HCT116 (cell line): ENCODE data around the gene CXCR5. TPM values are rescaled to one million over a fixed set of nuclear protein-coding genes. Genes with fewer than 3 reads are reported as not detected.

Source experiments
- ATAC-seq: fragments of 200-7000 bp; cut with Tn5 transposase; 2 replicates; pipeline ENCODE4 v1.9.1; 2020; ENCODE audit warnings: mild to moderate bottlenecking, moderate library complexity
- BruUV-seq: library from RNA; stranded (reverse); fragments of 400-500 nt; replicated peaks from 2 replicates; lab custom pipeline; 2021; lab: Mats Ljungman, UMichigan
- CTCF ChIA-PET: fragments of 300-600 bp; sonication (Branson Sonifier 250); formaldehyde crosslinking; loops from one replicate; lab custom pipeline; 2021; ENCODE audit warnings: antibody characterized with exemption; lab: Charles Lee
- POLR2A ChIA-PET: fragments of 300-600, 350-600 bp; sonication (Branson Sonifier 250); formaldehyde crosslinking; loops from one replicate; lab custom pipeline; 2021; ENCODE audit warnings: antibody characterized with exemption; lab: Charles Lee
- RAD21 ChIA-PET, 2 experiments: fragments of 300-600 bp; sonication (Branson Sonifier 250); formaldehyde crosslinking; loops; one replicate each; lab custom pipeline; 2023; ENCODE audit warnings: low total read pairs in 2 of 2; ENCODE audit not compliant: uncharacterized antibody in 2 of 2, unreplicated experiment in 2 of 2, low non-redundant PET in 1 of 2; lab: Charles Lee
- DNase-seq: peaks from one replicate; pipeline ENCODE4 v3.0.0-alpha.2; 2010; ENCODE audit warnings: low read depth, low spot score
- H2AFZ ChIP-seq: fragments of 200-600 bp; shearing (Covaris generic), sonication (generic); 2 replicates; pipeline ENCODE4 v1.6.1; 2017; ENCODE audit warnings: low read depth, mixed run types, mixed read lengths, antibody characterized with exemption, low read length; ENCODE audit not compliant: poor library complexity, severe bottlenecking
- H3K27ac ChIP-seq: 2 replicates; pipeline ENCODE4 v1.5.1; 2012; ENCODE audit warnings: low read depth, low read length
- H3K27me3 ChIP-seq: fragments of 200-600 bp; sonication (generic); 2 replicates; pipeline ENCODE4 v1.6.1; 2016; ENCODE audit warnings: mixed run types, low read length, mixed read lengths; ENCODE audit not compliant: insufficient read depth
- H3K36me3 ChIP-seq, 2 experiments: fragments of 200-500 bp in 1 of 2; fragments of 200-600 bp in 1 of 2; sonication (Bioruptor generic) in 1 of 2; sonication (generic) in 1 of 2; 2 replicates each; pipeline versions ENCODE4 v1.5.1 to v1.6.1; 2014 to 2016; ENCODE audit warnings: low read length in 2 of 2, inconsistent platforms in 1 of 2, mixed read lengths in 1 of 2, mixed run types in 1 of 2; ENCODE audit not compliant: insufficient read depth in 2 of 2, control insufficient read depth in 1 of 2
- H3K4me1 ChIP-seq, 2 experiments: fragments of 200-600 bp in 1 of 2; sonication (generic) in 1 of 2; 2 replicates each; pipeline versions ENCODE4 v1.5.1 to v1.6.1; 2012 to 2017; ENCODE audit warnings: low read length in 2 of 2, inconsistent platforms in 1 of 2, mild to moderate bottlenecking in 1 of 2, mixed read lengths in 1 of 2, mixed run types in 1 of 2, moderate library complexity in 1 of 2; ENCODE audit not compliant: insufficient read depth in 2 of 2, control insufficient read depth in 1 of 2
- H3K4me2 ChIP-seq: fragments of 200-600 bp; sonication (generic); 2 replicates; pipeline ENCODE4 v1.6.1; 2017; ENCODE audit warnings: mixed run types, low read length, mixed read lengths
- H3K4me3 ChIP-seq, 2 experiments: fragments of 200-600 bp in 1 of 2; sonication (generic) in 1 of 2; replicated peaks in 1 of 2; 2 replicates each; pipeline ENCODE4 v1.5.1; 2011 to 2016; ENCODE audit warnings: low read length in 2 of 2, control low read depth in 1 of 2, low read depth in 1 of 2, mild to moderate bottlenecking in 1 of 2, mixed read lengths in 1 of 2, mixed run types in 1 of 2
- H3K79me2 ChIP-seq: fragments of 200-600 bp; sonication (generic); 2 replicates; pipeline ENCODE4 v1.6.1; 2017; ENCODE audit warnings: mild to moderate bottlenecking, mixed run types, low read length, moderate library complexity, mixed read lengths; ENCODE audit not compliant: insufficient read depth
- H3K9ac ChIP-seq: fragments of 200-600 bp; sonication (generic); 2 replicates; pipeline ENCODE4 v1.6.1; 2016; ENCODE audit warnings: low read length, mixed read lengths
- H3K9me2 ChIP-seq: fragments of 200-600 bp; sonication (generic), shearing (Covaris generic); 2 replicates; pipeline ENCODE4 v1.6.1; 2017; ENCODE audit warnings: mixed run types, mild to moderate bottlenecking, moderate library complexity; ENCODE audit not compliant: insufficient read depth
- H3K9me3 ChIP-seq, 2 experiments: fragments of 200-500 bp in 1 of 2; fragments of 200-600 bp in 1 of 2; sonication (Bioruptor generic) in 1 of 2; sonication (generic) in 1 of 2; 2 replicates each; pipeline ENCODE4 v1.6.1; 2014 to 2017; ENCODE audit warnings: low read length in 2 of 2, mixed read lengths in 2 of 2, inconsistent platforms in 1 of 2, low read depth in 1 of 2, mild to moderate bottlenecking in 1 of 2, mixed run types in 1 of 2, moderate library complexity in 1 of 2; ENCODE audit not compliant: control insufficient read depth in 1 of 2, insufficient read depth in 1 of 2
- H4K20me1 ChIP-seq: fragments of 200-600 bp; sonication (generic), shearing (Covaris generic); 2 replicates; pipeline ENCODE4 v1.6.1; 2017; ENCODE audit warnings: mixed run types, mild to moderate bottlenecking, moderate library complexity; ENCODE audit not compliant: insufficient read depth
- CBX3 ChIP-seq: IDR thresholded peaks from 2 replicates; pipeline ENCODE4 v1.6.1; 2012; ENCODE audit warnings: low read depth
- FOSL1 ChIP-seq: IDR thresholded peaks from 2 replicates; pipeline ENCODE4 v1.6.1; 2012; ENCODE audit warnings: low read depth
- POLR2AphosphoS5 ChIP-seq: IDR thresholded peaks from 2 replicates; pipeline ENCODE4 v1.6.1; 2011; ENCODE audit warnings: mild to moderate bottlenecking, low read depth, low read length, moderate library complexity
- SP1 ChIP-seq: IDR thresholded peaks from 2 replicates; pipeline ENCODE4 v1.6.1; 2012; ENCODE audit warnings: low read depth
- TCF7L2 ChIP-seq: IDR thresholded peaks from 2 replicates; pipeline ENCODE4 v1.7.0; 2011; ENCODE audit warnings: borderline replicate concordance, inconsistent platforms; ENCODE audit not compliant: insufficient read depth, insufficient read length; ENCODE audit errors: extremely low read depth
- ZFX ChIP-seq: fragments of 450-650 bp; IDR thresholded peaks from 2 replicates; pipeline ENCODE4 v1.6.1; 2017
- intact Hi-C: fragments of 100-400 bp; cut with micrococcal nuclease; formaldehyde crosslinking; loops from 2 replicates; pipeline ENCODE4 v1.10.0; 2022
- total RNA-seq: library from RNA; stranded (reverse); gene quantifications from one replicate; pipeline ENCODE4 v1.2.1, GENCODE V29; 2021; ENCODE audit not compliant: unreplicated experiment
- TF ChIP-seq, protein P1 (sequence below): IDR thresholded peaks from 2 replicates; pipeline ENCODE4 v1.6.1; 2012
- TF ChIP-seq, protein P2 (sequence below), 3 experiments: fragments of 200-600 bp in 1 of 3; sonication (generic) in 1 of 3; IDR thresholded peaks in 2 of 3; conservative IDR thresholded peaks in 1 of 3; 2 replicates each; pipeline ENCODE4 v1.5.1; 2012 to 2017; ENCODE audit warnings: low read depth in 2 of 3, low read length in 2 of 3, antibody characterized with exemption in 1 of 3, borderline replicate concordance in 1 of 3, control low read depth in 1 of 3, mild to moderate bottlenecking in 1 of 3, mixed read lengths in 1 of 3, mixed run types in 1 of 3, moderate library complexity in 1 of 3; ENCODE audit not compliant: insufficient read depth in 1 of 3
- TF ChIP-seq, protein P3 (sequence below): IDR thresholded peaks from 2 replicates; pipeline ENCODE4 v1.6.1; 2012; ENCODE audit warnings: low read depth

The CXCR5 gene
- total RNA-seq, 1 experiment from 2014 or later, result not detected

DNA sequence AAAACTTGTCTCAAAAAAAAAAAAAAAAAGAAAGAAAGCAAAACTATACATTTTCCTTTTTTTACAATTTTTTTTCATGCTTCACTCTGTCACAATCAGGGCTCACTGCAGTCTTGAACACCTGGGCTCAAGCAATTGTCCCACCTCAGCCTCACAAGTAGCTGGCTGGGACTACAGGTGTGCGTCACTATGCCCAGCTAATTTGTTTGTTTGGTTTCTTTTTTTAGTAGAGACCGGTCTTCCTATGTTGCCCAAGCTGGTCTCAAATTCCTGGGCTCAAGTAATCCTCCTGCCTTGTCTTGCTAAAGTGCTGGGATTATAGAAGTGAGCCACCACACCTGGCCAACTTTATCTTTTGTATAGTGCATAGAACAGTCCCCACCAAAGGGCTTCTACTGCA is 15.0 kb upstream of the CXCR5 start:
- Histone ChIP-seq H3K9me3 (no peaks in the 10 kb centered on the region), H3K4me1 (no peaks in the 10 kb centered on the region), H3K9ac (no peak overlapping the region), H3K4me2 (no peak overlapping the region), H3K27ac (no peak overlapping the region), H3K9me2 (no peaks in the 10 kb centered on the region), H3K79me2 (no peaks in the 10 kb centered on the region), H3K4me3 (no peak overlapping the region), H4K20me1 (no peaks in the 10 kb centered on the region), H3K36me3 (no peaks in the 10 kb centered on the region), H2AFZ (no peak overlapping the region), H3K27me3 (no peaks in the 10 kb centered on the region)
- DNase-seq (no peak), ATAC-seq (no peak)
- ChIA-PET CTCF (no interaction called here), POLR2A (interaction anchor here (0.9 kb wide), 1 partner anchor 45 kb away, joined by 4 read pairs; no protein-coding TSS in a partner anchor), RAD21 (no interaction called here)
- BruUV-seq, result no TSS peak
- intact Hi-C loops, result no loop called here
- no peak for TF ChIP-seq SP1
- no peak for TF ChIP-seq POLR2AphosphoS5
- TF ChIP-seq ZFX, result no peak
- no peak for TF ChIP-seq TCF7L2
- TF ChIP-seq, protein P1, sequence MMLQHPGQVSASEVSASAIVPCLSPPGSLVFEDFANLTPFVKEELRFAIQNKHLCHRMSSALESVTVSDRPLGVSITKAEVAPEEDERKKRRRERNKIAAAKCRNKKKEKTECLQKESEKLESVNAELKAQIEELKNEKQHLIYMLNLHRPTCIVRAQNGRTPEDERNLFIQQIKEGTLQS, result no peak
- TF ChIP-seq, protein P2, sequence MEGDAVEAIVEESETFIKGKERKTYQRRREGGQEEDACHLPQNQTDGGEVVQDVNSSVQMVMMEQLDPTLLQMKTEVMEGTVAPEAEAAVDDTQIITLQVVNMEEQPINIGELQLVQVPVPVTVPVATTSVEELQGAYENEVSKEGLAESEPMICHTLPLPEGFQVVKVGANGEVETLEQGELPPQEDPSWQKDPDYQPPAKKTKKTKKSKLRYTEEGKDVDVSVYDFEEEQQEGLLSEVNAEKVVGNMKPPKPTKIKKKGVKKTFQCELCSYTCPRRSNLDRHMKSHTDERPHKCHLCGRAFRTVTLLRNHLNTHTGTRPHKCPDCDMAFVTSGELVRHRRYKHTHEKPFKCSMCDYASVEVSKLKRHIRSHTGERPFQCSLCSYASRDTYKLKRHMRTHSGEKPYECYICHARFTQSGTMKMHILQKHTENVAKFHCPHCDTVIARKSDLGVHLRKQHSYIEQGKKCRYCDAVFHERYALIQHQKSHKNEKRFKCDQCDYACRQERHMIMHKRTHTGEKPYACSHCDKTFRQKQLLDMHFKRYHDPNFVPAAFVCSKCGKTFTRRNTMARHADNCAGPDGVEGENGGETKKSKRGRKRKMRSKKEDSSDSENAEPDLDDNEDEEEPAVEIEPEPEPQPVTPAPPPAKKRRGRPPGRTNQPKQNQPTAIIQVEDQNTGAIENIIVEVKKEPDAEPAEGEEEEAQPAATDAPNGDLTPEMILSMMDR (IDR thresholded peaks at IDR 0.05 in 2 of 3, conservative IDR thresholded peaks at IDR 0.05 in 1 of 3; ENCODE audit: borderline replicate concordance in 1 of 3, insufficient read depth in 1 of 3, low read depth in 2 of 3, low read length in 2 of 3), result no peak
- no peak for TF ChIP-seq FOSL1
- no peak for TF ChIP-seq CBX3
- TF ChIP-seq, protein P3, sequence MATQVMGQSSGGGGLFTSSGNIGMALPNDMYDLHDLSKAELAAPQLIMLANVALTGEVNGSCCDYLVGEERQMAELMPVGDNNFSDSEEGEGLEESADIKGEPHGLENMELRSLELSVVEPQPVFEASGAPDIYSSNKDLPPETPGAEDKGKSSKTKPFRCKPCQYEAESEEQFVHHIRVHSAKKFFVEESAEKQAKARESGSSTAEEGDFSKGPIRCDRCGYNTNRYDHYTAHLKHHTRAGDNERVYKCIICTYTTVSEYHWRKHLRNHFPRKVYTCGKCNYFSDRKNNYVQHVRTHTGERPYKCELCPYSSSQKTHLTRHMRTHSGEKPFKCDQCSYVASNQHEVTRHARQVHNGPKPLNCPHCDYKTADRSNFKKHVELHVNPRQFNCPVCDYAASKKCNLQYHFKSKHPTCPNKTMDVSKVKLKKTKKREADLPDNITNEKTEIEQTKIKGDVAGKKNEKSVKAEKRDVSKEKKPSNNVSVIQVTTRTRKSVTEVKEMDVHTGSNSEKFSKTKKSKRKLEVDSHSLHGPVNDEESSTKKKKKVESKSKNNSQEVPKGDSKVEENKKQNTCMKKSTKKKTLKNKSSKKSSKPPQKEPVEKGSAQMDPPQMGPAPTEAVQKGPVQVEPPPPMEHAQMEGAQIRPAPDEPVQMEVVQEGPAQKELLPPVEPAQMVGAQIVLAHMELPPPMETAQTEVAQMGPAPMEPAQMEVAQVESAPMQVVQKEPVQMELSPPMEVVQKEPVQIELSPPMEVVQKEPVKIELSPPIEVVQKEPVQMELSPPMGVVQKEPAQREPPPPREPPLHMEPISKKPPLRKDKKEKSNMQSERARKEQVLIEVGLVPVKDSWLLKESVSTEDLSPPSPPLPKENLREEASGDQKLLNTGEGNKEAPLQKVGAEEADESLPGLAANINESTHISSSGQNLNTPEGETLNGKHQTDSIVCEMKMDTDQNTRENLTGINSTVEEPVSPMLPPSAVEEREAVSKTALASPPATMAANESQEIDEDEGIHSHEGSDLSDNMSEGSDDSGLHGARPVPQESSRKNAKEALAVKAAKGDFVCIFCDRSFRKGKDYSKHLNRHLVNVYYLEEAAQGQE, result no peak
